Measurements from ENCODE around the gene DLD. TPM values are rescaled to one million over a fixed set of nuclear protein-coding genes. Genes with fewer than 3 reads are reported as not detected.

DLD gene
- total RNA-seq, 4 donors from 2014 or later = 79.3 to 246 (median 148) TPM

- no peak for TF ChIP-seq POLR2AphosphoS5 (IDR thresholded peaks at IDR 0.05)
- no peak for TF ChIP-seq EP300 (IDR thresholded peaks at IDR 0.05)
- no peak for TF ChIP-seq CTCF (IDR thresholded peaks at IDR 0.05)
- TF ChIP-seq POLR2A (IDR thresholded peaks at IDR 0.05) = no peak
- WGBS, 2 donors (ENCODE audit: low coverage in 1 of 2) = 91 to 100% methylated on average over 2 of the region's 2 CpGs
- no peak for ATAC-seq
- H3K27ac ChIP-seq = peak overlapping the region in 2 of 4 donors; percentile 83 to 85
- H3K9me3 ChIP-seq = no peaks in the 10 kb centered on the region
- no peaks in the 10 kb centered on the region for H3K27me3 ChIP-seq
- no peak overlapping the region for H3K4me3 ChIP-seq
- peaks cover 36 to 76% (median 37%) of the 10 kb centered on the region in 3 donors for H3K4me1 ChIP-seq
- H3K36me3 ChIP-seq = peaks cover 4 to 41% of the 10 kb centered on the region in 2 donors
These were observed 45.3 kb downstream of the DLD start for GRCh38 chr7:107936312-107936711.

- ATAC-seq = no peak
- Histone ChIP-seq H3K9me3 (no peaks in the 10 kb centered on the region), H3K27me3 (no peaks in the 10 kb centered on the region), H3K27ac (peak overlapping the region; percentile 83 to 95 (median 87)), H3K4me3 (no peak overlapping the region), H3K4me1 (peaks cover 28 to 66% (median 34%) of the 10 kb centered on the region in 3 donors), H3K36me3 (peaks cover 4 to 40% of the 10 kb centered on the region in 2 donors)
- WGBS, 2 donors (ENCODE audit: low coverage in 1 of 2) = 60 to 88% methylated on average over 1 of the region's 1 CpG
- TF ChIP-seq CTCF (IDR thresholded peaks at IDR 0.05) (no peak), POLR2A (IDR thresholded peaks at IDR 0.05) (no peak), EP300 (IDR thresholded peaks at IDR 0.05) (no peak), POLR2AphosphoS5 (IDR thresholded peaks at IDR 0.05) (no peak)
These were observed 46.5 kb downstream of the DLD start for GRCh38 chr7:107937531-107937930.

GRCh38 chr7:107938456-107939250 lies 47.7 kb downstream of the DLD start:
- H3K4me3 ChIP-seq = no peak overlapping the region
- H3K27me3 ChIP-seq = no peaks in the 10 kb centered on the region
- ATAC-seq = peak; percentile 80
- TF ChIP-seq POLR2AphosphoS5 (IDR thresholded peaks at IDR 0.05) = peak; percentile 72
- no peak for TF ChIP-seq POLR2A (IDR thresholded peaks at IDR 0.05)
- peak overlapping the region; percentile 83 to 95 (median 87) for H3K27ac ChIP-seq
- peaks cover 4 to 49% of the 10 kb centered on the region in 2 donors for H3K36me3 ChIP-seq
- WGBS, 2 donors (ENCODE audit: low coverage in 1 of 2) = 12 to 14% methylated on average over 5 of the region's 6 CpGs
- peaks cover 28 to 55% (median 28%) of the 10 kb centered on the region in 3 donors for H3K4me1 ChIP-seq
- no peaks in the 10 kb centered on the region for H3K9me3 ChIP-seq

GRCh38 chr7:107939573-107940489 lies 48.8 kb downstream of the DLD start:
- no peaks in the 10 kb centered on the region for H3K27me3 ChIP-seq
- H3K36me3 ChIP-seq = peaks cover 0 to 48% of the 10 kb centered on the region in 2 donors
- peak overlapping the region; percentile 83 to 95 (median 87) for H3K27ac ChIP-seq
- TF ChIP-seq CTCF (IDR thresholded peaks at IDR 0.05) = peak in 1 of 4 experiments; percentile 4
- TF ChIP-seq EP300 (IDR thresholded peaks at IDR 0.05) = no peak
- TF ChIP-seq POLR2A (IDR thresholded peaks at IDR 0.05) = no peak
- TF ChIP-seq POLR2AphosphoS5 (IDR thresholded peaks at IDR 0.05) = peak; percentile 90
- H3K4me1 ChIP-seq = peaks cover 28 to 48% (median 30%) of the 10 kb centered on the region in 3 donors
- WGBS, 2 donors (ENCODE audit: low coverage in 1 of 2) = 20 to 40% methylated on average over 8 to 11 of the region's 16 CpGs
- peak; percentile 39 for ATAC-seq
- no peak overlapping the region for H3K4me3 ChIP-seq
- H3K9me3 ChIP-seq = no peaks in the 10 kb centered on the region

GRCh38 chr7:107940951-107941350 lies 50.0 kb downstream of the DLD start:
- ATAC-seq = no peak
- Histone ChIP-seq H3K9me3 (no peaks in the 10 kb centered on the region), H3K27ac (peak overlapping the region; percentile 35 to 89 (median 84)), H3K27me3 (no peaks in the 10 kb centered on the region), H3K36me3 (peaks cover 0 to 44% of the 10 kb centered on the region in 2 donors), H3K4me1 (peaks cover 28 to 59% (median 30%) of the 10 kb centered on the region in 3 donors), H3K4me3 (no peak overlapping the region)
- TF ChIP-seq POLR2AphosphoS5 (IDR thresholded peaks at IDR 0.05) (no peak), EP300 (IDR thresholded peaks at IDR 0.05) (no peak), CTCF (IDR thresholded peaks at IDR 0.05) (no peak), POLR2A (IDR thresholded peaks at IDR 0.05) (no peak)
- 87 to 94% methylated on average over 3 to 4 of the region's 4 CpGs for WGBS, 2 donors (ENCODE audit: low coverage in 1 of 2)
